SK-N-SH (cell line): ENCODE results near the gene HTR1D. TPM values are rescaled to one million over a fixed set of nuclear protein-coding genes. Genes with fewer than 3 reads are reported as not detected.

Experiments used
- CTCF ChIA-PET: fragments of 300-600, 350-600 bp; formaldehyde crosslinking; extraction: SDS; loops from one replicate; lab custom pipeline; 2021; lab: Yijun Ruan, JAX
- POLR2A ChIA-PET: fragments of 350-600 bp; sonication (Branson Sonifier 250); formaldehyde crosslinking; extraction: SDS; loops from one replicate; lab custom pipeline; 2020; ENCODE audit warnings: antibody characterized with exemption, inconsistent platforms; lab: Yijun Ruan, JAX
- DNase-seq: peaks from one replicate; pipeline ENCODE4 v3.0.0; 2012
- H2AFZ ChIP-seq: fragments of 200-600 bp; sonication (generic); 2 replicates; pipeline ENCODE4 v1.8.1; 2016; ENCODE audit warnings: antibody characterized with exemption, mild to moderate bottlenecking, low read depth
- H3F3A ChIP-seq: fragments of 200-600 bp; sonication (generic); replicated peaks from 2 replicates; pipeline ENCODE3; 2016; ENCODE audit warnings: antibody characterized with exemption, mild to moderate bottlenecking; ENCODE audit not compliant: insufficient read depth
- H3K27ac ChIP-seq, 2 experiments: fragments of 200-500 bp in 1 of 2; fragments of 200-600 bp in 1 of 2; sonication (Bioruptor generic) in 1 of 2; sonication (generic), shearing (Covaris generic) in 1 of 2; 2 replicates each; pipeline versions ENCODE4 v1.5.1 to v1.6.1; 2014 to 2016; ENCODE audit warnings: low read depth in 2 of 2, inconsistent platforms in 1 of 2, low read length in 1 of 2, mild to moderate bottlenecking in 1 of 2, mixed read lengths in 1 of 2
- H3K27me3 ChIP-seq: fragments of 200-600 bp; sonication (generic), shearing (Covaris generic); 2 replicates; pipeline ENCODE4 v1.6.1; 2016; ENCODE audit warnings: mixed run types; ENCODE audit not compliant: insufficient read depth
- H3K36me3 ChIP-seq, 2 experiments: fragments of 200-500 bp in 1 of 2; fragments of 200-600 bp in 1 of 2; sonication (Bioruptor generic) in 1 of 2; sonication (generic) in 1 of 2; replicated peaks in 1 of 2; 2 replicates each; pipeline versions ENCODE3 to v1.5.1; 2014 to 2016; ENCODE audit warnings: low read length in 1 of 2, mild to moderate bottlenecking in 1 of 2; ENCODE audit not compliant: insufficient read depth in 2 of 2, control insufficient read depth in 1 of 2
- H3K4me1 ChIP-seq, 2 experiments: fragments of 200-500 bp in 1 of 2; fragments of 200-600 bp in 1 of 2; sonication (Bioruptor generic) in 1 of 2; sonication (generic), shearing (Covaris generic) in 1 of 2; 2 replicates each; pipeline versions ENCODE4 v1.5.1 to v1.6.1; 2014 to 2016; ENCODE audit warnings: low read depth in 1 of 2, low read length in 1 of 2, mixed run types in 1 of 2; ENCODE audit not compliant: insufficient read depth in 2 of 2, control insufficient read depth in 1 of 2
- H3K4me2 ChIP-seq: fragments of 200-600 bp; sonication (generic), shearing (Covaris generic); 2 replicates; pipeline ENCODE4 v1.6.1; 2017; ENCODE audit warnings: mixed run types
- H3K4me3 ChIP-seq, 2 experiments: fragments of 200-500 bp in 1 of 2; fragments of 200-600 bp in 1 of 2; sonication (Bioruptor generic) in 1 of 2; sonication (generic), shearing (Covaris generic) in 1 of 2; 2 replicates each; pipeline versions ENCODE4 v1.5.1 to v1.8.1; 2014 to 2016; ENCODE audit warnings: low read depth in 2 of 2, inconsistent platforms in 1 of 2, low read length in 1 of 2, mild to moderate bottlenecking in 1 of 2, mixed read lengths in 1 of 2, moderate library complexity in 1 of 2
- H3K79me2 ChIP-seq: fragments of 200-600 bp; sonication (generic); 2 replicates; pipeline ENCODE4 v1.8.1; 2017; ENCODE audit warnings: mild to moderate bottlenecking; ENCODE audit not compliant: insufficient read depth
- H3K9ac ChIP-seq: fragments of 200-600 bp; sonication (generic); 2 replicates; pipeline ENCODE4 v1.6.1; 2017; ENCODE audit warnings: mixed run types
- H3K9me2 ChIP-seq: fragments of 200-600 bp; sonication (generic); 2 replicates; pipeline ENCODE4 v1.6.1; 2017; ENCODE audit warnings: mixed run types
- H3K9me3 ChIP-seq: fragments of 200-600 bp; sonication (generic); 2 replicates; pipeline ENCODE4 v1.6.1; 2017; ENCODE audit warnings: mixed run types, mild to moderate bottlenecking, moderate library complexity
- H4K20me1 ChIP-seq: fragments of 200-600 bp; sonication (generic); 2 replicates; pipeline ENCODE4 v1.6.1; 2017; ENCODE audit warnings: mild to moderate bottlenecking, mixed run types; ENCODE audit not compliant: insufficient read depth
- CTCF ChIP-seq: fragments of 200-600 bp; sonication (generic); IDR thresholded peaks from 2 replicates; pipeline ENCODE4 v1.6.1; 2017; ENCODE audit warnings: antibody characterized with exemption, mild to moderate bottlenecking, moderate library complexity
- ELF1 ChIP-seq: IDR thresholded peaks from 2 replicates; pipeline ENCODE4 v1.4.0; 2012
- FOSL2 ChIP-seq: IDR thresholded peaks from 2 replicates; pipeline ENCODE4 v1.4.0; 2012; ENCODE audit warnings: low read depth, mild to moderate bottlenecking, moderate library complexity, borderline replicate concordance
- FOXJ3 ChIP-seq: sonication (generic); formaldehyde crosslinking; IDR thresholded peaks from 2 replicates; pipeline ENCODE4 v1.5.1; 2020; ENCODE audit warnings: mild to moderate bottlenecking, missing genetic modification reagents
- FOXM1 ChIP-seq: IDR thresholded peaks from 2 replicates; pipeline ENCODE4 v1.4.0; 2012; ENCODE audit warnings: low read depth, mild to moderate bottlenecking
- GABPA ChIP-seq: IDR thresholded peaks from 2 replicates; pipeline ENCODE4 v1.4.0; 2012; ENCODE audit warnings: low read depth, mild to moderate bottlenecking
- IRF3 ChIP-seq: fragments of 150-350 bp; IDR thresholded peaks from 2 replicates; pipeline ENCODE4 v1.6.1; 2016; ENCODE audit warnings: mild to moderate bottlenecking, low read depth, low read length
- MEF2A ChIP-seq: IDR thresholded peaks from 2 replicates; pipeline ENCODE4 v1.4.0; 2012; ENCODE audit warnings: low read depth, borderline replicate concordance
- MXI1 ChIP-seq: IDR thresholded peaks from 2 replicates; pipeline ENCODE4 v1.6.1; 2012; ENCODE audit warnings: mild to moderate bottlenecking, low read depth, low read length, improper control_type of control experiment
- NFIC ChIP-seq: IDR thresholded peaks from 2 replicates; pipeline ENCODE4 v1.4.0; 2012; ENCODE audit warnings: borderline replicate concordance
- NRF1 ChIP-seq: IDR thresholded peaks from 2 replicates; pipeline ENCODE4 v1.6.1; 2012; ENCODE audit warnings: low read depth, mild to moderate bottlenecking, low read length
- PBX3 ChIP-seq: IDR thresholded peaks from 2 replicates; pipeline ENCODE4; 2012
- RAD21 ChIP-seq: IDR thresholded peaks from 2 replicates; pipeline ENCODE4 v1.6.1; 2012; ENCODE audit warnings: mild to moderate bottlenecking, low read length
- RCOR1 ChIP-seq: fragments of 150-350 bp; IDR thresholded peaks from 2 replicates; pipeline ENCODE4 v1.6.1; 2017; ENCODE audit warnings: antibody characterized with exemption, low read length
- REST ChIP-seq: IDR thresholded peaks from 2 replicates; pipeline ENCODE4 v1.6.1; 2012; ENCODE audit warnings: mild to moderate bottlenecking, low read depth, low read length, moderate library complexity
- SIN3A ChIP-seq: IDR thresholded peaks from 2 replicates; pipeline ENCODE4 v1.6.1; 2012; ENCODE audit warnings: low read depth, mild to moderate bottlenecking, low read length, moderate library complexity, borderline replicate concordance
- SMC3 ChIP-seq: IDR thresholded peaks from 2 replicates; pipeline ENCODE4 v1.6.1; 2012; ENCODE audit warnings: low read depth, low read length, improper control_type of control experiment
- TAF1 ChIP-seq: IDR thresholded peaks from 2 replicates; pipeline ENCODE4 v1.6.1; 2012; ENCODE audit warnings: low read depth, mild to moderate bottlenecking, low read length, moderate library complexity, borderline replicate concordance
- USF1 ChIP-seq: IDR thresholded peaks from 2 replicates; pipeline ENCODE4 v1.4.0; 2012; ENCODE audit warnings: low read depth, borderline replicate concordance
- WGBS: methylation state at CpG from one replicate; pipeline ENCODE4 v1.1.6; 2017; ENCODE audit warnings: low lambda C conversion rate; 5-methylcytosine and 5-hydroxymethylcytosine counted together
- polyA plus RNA-seq, 3 experiments: library from polyadenylated mRNA; depleted of rRNA; stranded (reverse); fragments of >200 nt; gene quantifications; 2 replicates each; pipeline ENCODE4 v1.2.3, GENCODE V29; 2012
- TF ChIP-seq, protein P1 (sequence below): IDR thresholded peaks from 2 replicates; pipeline ENCODE4 v1.4.0; 2012; ENCODE audit warnings: low read depth, borderline replicate concordance

Gene HTR1D
- polyA plus RNA-seq, 1 of the 3 experiments (the other 2 are of a cell fraction) = 0.39 TPM

DNA sequence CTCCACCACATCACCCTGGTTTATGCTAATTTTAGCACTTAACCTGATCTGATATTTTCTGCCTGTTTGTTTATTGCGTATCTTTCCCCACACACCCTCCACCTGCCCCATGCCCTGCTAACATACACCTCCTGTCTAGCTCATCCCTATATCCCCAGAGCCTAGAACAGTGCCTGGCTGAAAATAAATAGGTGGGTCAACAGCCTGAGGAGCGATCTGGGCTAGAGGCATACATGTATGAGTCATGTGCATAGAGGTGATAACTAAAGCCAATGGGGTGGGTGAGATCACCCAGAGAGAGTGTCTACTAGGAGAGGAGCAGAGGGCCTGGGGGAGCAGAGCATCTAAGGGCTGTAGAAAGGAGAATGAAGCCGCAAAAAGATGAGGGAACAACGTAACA is 2.7 kb downstream of the HTR1D start:
- no peaks in the 10 kb centered on the region for H4K20me1 ChIP-seq
- POLR2A ChIA-PET = no interaction called here
- H3F3A ChIP-seq = peaks cover 4% of the 10 kb centered on the region
- H3K4me1 ChIP-seq = no peaks in the 10 kb centered on the region
- no peak for TF ChIP-seq SIN3A
- no peak for TF ChIP-seq GABPA
- no peak for TF ChIP-seq NFIC
- no peak for TF ChIP-seq FOXJ3 (CRISPR knock-in tag)
- no peak for TF ChIP-seq ELF1
- no peak for TF ChIP-seq FOXM1
- TF ChIP-seq IRF3 = no peak
- no peak for TF ChIP-seq MEF2A
- TF ChIP-seq, protein P1, sequence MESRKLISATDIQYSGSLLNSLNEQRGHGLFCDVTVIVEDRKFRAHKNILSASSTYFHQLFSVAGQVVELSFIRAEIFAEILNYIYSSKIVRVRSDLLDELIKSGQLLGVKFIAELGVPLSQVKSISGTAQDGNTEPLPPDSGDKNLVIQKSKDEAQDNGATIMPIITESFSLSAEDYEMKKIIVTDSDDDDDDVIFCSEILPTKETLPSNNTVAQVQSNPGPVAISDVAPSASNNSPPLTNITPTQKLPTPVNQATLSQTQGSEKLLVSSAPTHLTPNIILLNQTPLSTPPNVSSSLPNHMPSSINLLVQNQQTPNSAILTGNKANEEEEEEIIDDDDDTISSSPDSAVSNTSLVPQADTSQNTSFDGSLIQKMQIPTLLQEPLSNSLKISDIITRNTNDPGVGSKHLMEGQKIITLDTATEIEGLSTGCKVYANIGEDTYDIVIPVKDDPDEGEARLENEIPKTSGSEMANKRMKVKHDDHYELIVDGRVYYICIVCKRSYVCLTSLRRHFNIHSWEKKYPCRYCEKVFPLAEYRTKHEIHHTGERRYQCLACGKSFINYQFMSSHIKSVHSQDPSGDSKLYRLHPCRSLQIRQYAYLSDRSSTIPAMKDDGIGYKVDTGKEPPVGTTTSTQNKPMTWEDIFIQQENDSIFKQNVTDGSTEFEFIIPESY = no peak
- TF ChIP-seq CTCF = no peak
- no peak for TF ChIP-seq RAD21
- no peak for TF ChIP-seq FOSL2
- TF ChIP-seq RCOR1 = no peak
- TF ChIP-seq TAF1 = no peak
- no peak for TF ChIP-seq PBX3
- no peak for TF ChIP-seq USF1
- no peak for TF ChIP-seq SMC3
- no peak for TF ChIP-seq NRF1
- no peak for TF ChIP-seq MXI1
- no peak for TF ChIP-seq REST
- peaks cover 14% of the 10 kb centered on the region; the same call in 1 of the 2 replicates for H3K27me3 ChIP-seq
- no peak for DNase-seq
- no peak overlapping the region for H3K27ac ChIP-seq
- no peaks in the 10 kb centered on the region for H3K79me2 ChIP-seq
- H3K9me3 ChIP-seq = no peaks in the 10 kb centered on the region
- no peak overlapping the region for H3K4me2 ChIP-seq
- no peak overlapping the region for H3K4me3 ChIP-seq
- CTCF ChIA-PET = interaction anchor here (1.1 to 5.1 kb wide), 2 partner anchors 30 to 115 kb away, joined by 3 to 28 read pairs; no protein-coding TSS in a partner anchor
- 89% methylated on average over 4 of the region's 4 CpGs for WGBS
- no peaks in the 10 kb centered on the region for H3K36me3 ChIP-seq
- H2AFZ ChIP-seq = no peak overlapping the region
- no peaks in the 10 kb centered on the region for H3K9me2 ChIP-seq
- H3K9ac ChIP-seq = no peak overlapping the region
